SK-N-SH treated with all-trans-retinoic acid at 6 μM for 48 hours (cell line): ENCODE data around the gene KIFBP.

Source experiments
- ATAC-seq: fragments of 200-7000 bp; cut with Tn5 transposase; 3 replicates; pipeline ENCODE4 v1.9.1; 2020; ENCODE audit warnings: mild to moderate bottlenecking, moderate library complexity
- ARNTL ChIP-seq: fragments of 450-650 bp; formaldehyde crosslinking; IDR thresholded peaks from 2 replicates; pipeline ENCODE4 v1.5.0; 2020; ENCODE audit warnings: low read depth, mild to moderate bottlenecking, moderate library complexity, borderline replicate concordance
- ESRRG ChIP-seq: fragments of 250-450 bp; sonication (Bioruptor Pico); IDR thresholded peaks from 2 replicates; pipeline ENCODE4 v1.6.1; 2021; ENCODE audit warnings: mild to moderate bottlenecking
- OSR1 ChIP-seq: fragments of 250-450 bp; sonication (Bioruptor Pico); IDR thresholded peaks from 2 replicates; pipeline ENCODE4 v1.8.0; 2022; ENCODE audit warnings: moderate library complexity, mild to moderate bottlenecking, inconsistent platforms
- PPARA ChIP-seq: fragments of 250-450 bp; sonication (Bioruptor Pico); IDR thresholded peaks from 2 replicates; pipeline ENCODE4 v1.5.0; 2020; ENCODE audit warnings: mild to moderate bottlenecking, borderline replicate concordance
- RARB ChIP-seq: fragments of 250-450 bp; sonication (Bioruptor Pico); IDR thresholded peaks from 2 replicates; pipeline ENCODE4 v1.8.0; 2021; ENCODE audit warnings: mild to moderate bottlenecking, moderate library complexity
- SNAI2 ChIP-seq: fragments of 250-450 bp; sonication (Bioruptor Pico); IDR thresholded peaks from 2 replicates; pipeline ENCODE4 v1.5.0; 2020; ENCODE audit warnings: mild to moderate bottlenecking, moderate library complexity
- TCF4 ChIP-seq: fragments of 250-450 bp; sonication (Bioruptor Pico); IDR thresholded peaks from 2 replicates; pipeline ENCODE4 v1.8.0; 2021; ENCODE audit warnings: mild to moderate bottlenecking, moderate library complexity, borderline replicate concordance
- ZFP3 ChIP-seq: fragments of 250-450 bp; sonication (Bioruptor Pico); IDR thresholded peaks from 2 replicates; pipeline ENCODE4 v1.5.0; 2020; ENCODE audit warnings: mild to moderate bottlenecking, moderate library complexity
- ZFP30 ChIP-seq: fragments of 450-650 bp; formaldehyde crosslinking; IDR thresholded peaks from 2 replicates; pipeline ENCODE4 v1.5.0; 2022; ENCODE audit warnings: mild to moderate bottlenecking, moderate library complexity
- ZNF565 ChIP-seq: fragments of 450-650 bp; formaldehyde crosslinking; conservative IDR thresholded peaks from 2 replicates; pipeline ENCODE4 v1.5.0; 2020; ENCODE audit warnings: low read depth, mild to moderate bottlenecking, moderate library complexity
- ZNF70 ChIP-seq: fragments of 450-650 bp; formaldehyde crosslinking; IDR thresholded peaks from 2 replicates; pipeline ENCODE4 v1.5.0; 2020; ENCODE audit warnings: mild to moderate bottlenecking, moderate library complexity
- ZNF8 ChIP-seq: fragments of 450-650 bp; formaldehyde crosslinking; IDR thresholded peaks from 2 replicates; pipeline ENCODE4 v1.5.0; 2020; ENCODE audit warnings: mild to moderate bottlenecking, moderate library complexity
- TF ChIP-seq, protein P1 (sequence below): fragments of 250-450 bp; sonication (Bioruptor Pico); IDR thresholded peaks from 2 replicates; pipeline ENCODE4 v1.5.1; 2020; ENCODE audit warnings: low read depth, mild to moderate bottlenecking, moderate library complexity
- TF ChIP-seq, protein P2 (sequence below): fragments of 250-450 bp; sonication (Bioruptor Pico); IDR thresholded peaks from 2 replicates; pipeline ENCODE4 v1.8.0; 2021; ENCODE audit warnings: low read depth, mild to moderate bottlenecking, moderate library complexity, borderline replicate concordance
- TF ChIP-seq, protein P3 (sequence below): fragments of 250-450 bp; sonication (Bioruptor Pico); IDR thresholded peaks from 2 replicates; pipeline ENCODE4 v1.5.1; 2021; ENCODE audit warnings: mild to moderate bottlenecking, moderate library complexity
- TF ChIP-seq, protein P4 (sequence below): fragments of 250-450 bp; sonication (Bioruptor Pico); IDR thresholded peaks from 2 replicates; pipeline ENCODE4 v1.5.0; 2020; ENCODE audit warnings: mild to moderate bottlenecking, moderate library complexity
- TF ChIP-seq, protein P5 (sequence below): fragments of 250-450 bp; sonication (Bioruptor Pico); IDR thresholded peaks from 2 replicates; pipeline ENCODE4 v1.8.0; 2020; ENCODE audit warnings: mild to moderate bottlenecking, moderate library complexity, borderline replicate concordance

KIFBP gene

DNA sequence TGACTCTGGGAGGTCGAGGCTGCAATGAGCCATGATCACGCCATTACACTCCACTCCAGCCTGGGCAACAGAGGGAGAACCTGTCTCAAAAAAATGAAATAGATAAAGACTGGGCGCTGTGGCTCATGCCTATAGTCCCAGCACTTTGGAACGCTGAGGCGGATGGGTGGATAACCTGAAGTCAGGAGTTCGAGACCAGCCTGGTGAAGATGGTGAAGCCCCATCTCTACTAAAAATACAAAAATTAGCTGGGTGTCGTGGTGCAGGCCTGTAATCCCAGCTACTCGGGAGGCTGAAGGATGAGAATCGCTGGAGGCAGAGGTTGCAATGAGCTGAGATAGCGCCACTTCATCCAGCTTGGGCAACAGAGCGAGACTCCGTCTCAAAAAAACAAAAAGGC, 33.7 kb upstream of the KIFBP start:
- ATAC-seq, result no peak
- no peak for TF ChIP-seq ZFP30 (CRISPR knock-in tag)
- no peak for TF ChIP-seq OSR1 (CRISPR knock-in tag)
- TF ChIP-seq, protein P1, sequence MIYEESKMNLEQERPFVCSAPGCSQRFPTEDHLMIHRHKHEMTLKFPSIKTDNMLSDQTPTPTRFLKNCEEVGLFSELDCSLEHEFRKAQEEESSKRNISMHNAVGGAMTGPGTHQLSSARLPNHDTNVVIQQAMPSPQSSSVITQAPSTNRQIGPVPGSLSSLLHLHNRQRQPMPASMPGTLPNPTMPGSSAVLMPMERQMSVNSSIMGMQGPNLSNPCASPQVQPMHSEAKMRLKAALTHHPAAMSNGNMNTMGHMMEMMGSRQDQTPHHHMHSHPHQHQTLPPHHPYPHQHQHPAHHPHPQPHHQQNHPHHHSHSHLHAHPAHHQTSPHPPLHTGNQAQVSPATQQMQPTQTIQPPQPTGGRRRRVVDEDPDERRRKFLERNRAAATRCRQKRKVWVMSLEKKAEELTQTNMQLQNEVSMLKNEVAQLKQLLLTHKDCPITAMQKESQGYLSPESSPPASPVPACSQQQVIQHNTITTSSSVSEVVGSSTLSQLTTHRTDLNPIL, result no peak
- no peak for TF ChIP-seq ZNF565 (CRISPR knock-in tag)

DNA sequence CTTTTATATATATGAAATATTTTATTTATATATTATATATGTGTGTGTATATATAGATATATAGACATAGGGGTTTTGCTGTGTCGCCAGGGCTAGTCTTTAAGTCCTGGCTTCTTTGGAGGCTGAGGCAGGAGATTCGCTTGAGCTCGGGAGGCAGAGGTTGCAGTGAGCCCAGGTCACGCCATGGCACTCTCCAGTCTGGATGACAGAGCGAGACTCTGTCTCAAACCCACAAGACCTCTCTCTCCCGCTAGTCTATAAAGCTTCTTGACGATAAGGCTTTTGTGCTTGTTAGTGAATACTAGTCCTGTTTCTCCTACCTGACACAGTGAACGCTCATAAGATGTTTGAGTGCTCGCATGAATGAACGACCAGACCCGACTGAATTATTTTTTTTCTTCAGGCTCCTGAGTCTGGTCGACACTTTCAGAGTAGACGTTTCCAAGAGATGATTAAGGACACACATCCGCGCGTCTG, 33.2 kb upstream of the KIFBP start:
- peak; percentile 12 for ATAC-seq
- no peak for TF ChIP-seq ZNF70 (CRISPR knock-in tag)

DNA sequence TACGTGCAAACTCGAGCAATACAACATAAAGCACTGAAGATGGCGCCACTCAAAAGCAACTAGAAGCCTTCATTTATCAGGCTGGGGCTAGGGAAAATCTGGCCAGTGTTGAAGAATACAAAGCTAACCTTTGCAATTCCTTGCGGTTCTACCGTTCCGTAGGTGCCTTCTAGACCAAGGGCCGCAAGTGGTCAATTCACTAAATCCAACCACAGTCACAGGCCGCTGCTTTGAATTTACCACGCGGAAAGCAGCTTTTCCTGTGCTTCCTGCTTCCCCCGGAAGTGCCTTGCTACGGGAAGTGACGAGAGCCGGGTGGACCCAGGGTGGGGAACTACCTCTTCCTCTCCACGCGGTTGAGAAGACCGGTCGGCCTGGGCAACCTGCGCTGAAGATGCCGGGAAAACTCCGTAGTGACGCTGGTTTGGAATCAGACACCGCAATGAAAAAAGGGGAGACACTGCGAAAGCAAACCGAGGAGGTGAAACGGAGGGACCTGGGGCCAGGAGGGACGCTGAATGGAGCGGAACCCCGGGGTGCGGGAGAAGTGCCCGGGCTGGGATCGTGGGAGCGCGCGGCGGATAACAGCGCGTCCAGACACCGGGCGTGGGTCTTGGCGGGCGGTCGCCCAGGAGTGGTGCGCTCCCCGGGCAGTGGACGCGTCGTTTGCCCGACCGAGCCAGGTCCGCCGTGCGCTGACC, 32.6 kb upstream of the KIFBP start, which contains the start of gene DDX21:
DDX21 (plus strand) TSS at position 339 of the 701 bp plus-strand sequence; CDS start at position 395, 56 bp downstream.
- ATAC-seq, result peak; percentile 94
- TF ChIP-seq ESRRG (CRISPR knock-in tag) (0 out of 2 replicates have a peak, but pooled peaks have one; percentile 22), TCF4 (CRISPR knock-in tag) (no peak; the same call in 1 of the 2 replicates), ZFP3 (CRISPR knock-in tag) (peak; percentile 24; the same call in 1 of the 2 replicates), ARNTL (CRISPR knock-in tag) (no peak)
- TF ChIP-seq, all 23 proteins: peak for 2

DNA sequence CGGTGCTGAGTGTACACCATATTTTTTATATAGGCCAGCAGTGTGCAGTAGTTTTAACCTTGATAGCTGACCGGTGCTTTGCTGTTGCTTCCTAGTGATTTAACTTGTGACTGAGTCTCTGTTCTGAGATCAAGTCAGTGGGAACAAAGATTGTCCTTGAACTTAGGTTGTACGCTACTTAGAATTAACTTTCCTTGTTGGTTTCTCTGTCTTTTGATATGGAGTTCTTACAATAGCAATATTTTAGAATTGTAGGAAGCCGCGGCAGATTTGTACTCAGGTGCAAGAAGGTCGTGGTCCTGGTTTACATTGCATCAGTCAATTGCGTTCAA, 31.4 kb upstream of the KIFBP start:
- TF ChIP-seq, protein P2, sequence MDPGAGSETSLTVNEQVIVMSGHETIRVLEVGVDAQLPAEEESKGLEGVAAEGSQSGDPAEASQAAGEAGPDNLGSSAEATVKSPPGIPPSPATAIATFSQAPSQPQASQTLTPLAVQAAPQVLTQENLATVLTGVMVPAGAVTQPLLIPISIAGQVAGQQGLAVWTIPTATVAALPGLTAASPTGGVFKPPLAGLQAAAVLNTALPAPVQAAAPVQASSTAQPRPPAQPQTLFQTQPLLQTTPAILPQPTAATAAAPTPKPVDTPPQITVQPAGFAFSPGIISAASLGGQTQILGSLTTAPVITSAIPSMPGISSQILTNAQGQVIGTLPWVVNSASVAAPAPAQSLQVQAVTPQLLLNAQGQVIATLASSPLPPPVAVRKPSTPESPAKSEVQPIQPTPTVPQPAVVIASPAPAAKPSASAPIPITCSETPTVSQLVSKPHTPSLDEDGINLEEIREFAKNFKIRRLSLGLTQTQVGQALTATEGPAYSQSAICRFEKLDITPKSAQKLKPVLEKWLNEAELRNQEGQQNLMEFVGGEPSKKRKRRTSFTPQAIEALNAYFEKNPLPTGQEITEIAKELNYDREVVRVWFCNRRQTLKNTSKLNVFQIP (CRISPR knock-in tag), result no peak
- TF ChIP-seq ZFP3 (CRISPR knock-in tag) (no peak), PPARA (CRISPR knock-in tag) (no peak), RARB (no peak), SNAI2 (CRISPR knock-in tag) (no peak), ZNF565 (CRISPR knock-in tag) (no peak), ZNF8 (CRISPR knock-in tag) (no peak), ARNTL (CRISPR knock-in tag) (no peak)
- TF ChIP-seq, protein P3, sequence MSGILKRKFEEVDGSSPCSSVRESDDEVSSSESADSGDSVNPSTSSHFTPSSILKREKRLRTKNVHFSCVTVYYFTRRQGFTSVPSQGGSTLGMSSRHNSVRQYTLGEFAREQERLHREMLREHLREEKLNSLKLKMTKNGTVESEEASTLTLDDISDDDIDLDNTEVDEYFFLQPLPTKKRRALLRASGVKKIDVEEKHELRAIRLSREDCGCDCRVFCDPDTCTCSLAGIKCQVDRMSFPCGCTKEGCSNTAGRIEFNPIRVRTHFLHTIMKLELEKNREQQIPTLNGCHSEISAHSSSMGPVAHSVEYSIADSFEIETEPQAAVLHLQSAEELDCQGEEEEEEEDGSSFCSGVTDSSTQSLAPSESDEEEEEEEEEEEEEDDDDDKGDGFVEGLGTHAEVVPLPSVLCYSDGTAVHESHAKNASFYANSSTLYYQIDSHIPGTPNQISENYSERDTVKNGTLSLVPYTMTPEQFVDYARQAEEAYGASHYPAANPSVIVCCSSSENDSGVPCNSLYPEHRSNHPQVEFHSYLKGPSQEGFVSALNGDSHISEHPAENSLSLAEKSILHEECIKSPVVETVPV, result no peak
- TF ChIP-seq, protein P4, sequence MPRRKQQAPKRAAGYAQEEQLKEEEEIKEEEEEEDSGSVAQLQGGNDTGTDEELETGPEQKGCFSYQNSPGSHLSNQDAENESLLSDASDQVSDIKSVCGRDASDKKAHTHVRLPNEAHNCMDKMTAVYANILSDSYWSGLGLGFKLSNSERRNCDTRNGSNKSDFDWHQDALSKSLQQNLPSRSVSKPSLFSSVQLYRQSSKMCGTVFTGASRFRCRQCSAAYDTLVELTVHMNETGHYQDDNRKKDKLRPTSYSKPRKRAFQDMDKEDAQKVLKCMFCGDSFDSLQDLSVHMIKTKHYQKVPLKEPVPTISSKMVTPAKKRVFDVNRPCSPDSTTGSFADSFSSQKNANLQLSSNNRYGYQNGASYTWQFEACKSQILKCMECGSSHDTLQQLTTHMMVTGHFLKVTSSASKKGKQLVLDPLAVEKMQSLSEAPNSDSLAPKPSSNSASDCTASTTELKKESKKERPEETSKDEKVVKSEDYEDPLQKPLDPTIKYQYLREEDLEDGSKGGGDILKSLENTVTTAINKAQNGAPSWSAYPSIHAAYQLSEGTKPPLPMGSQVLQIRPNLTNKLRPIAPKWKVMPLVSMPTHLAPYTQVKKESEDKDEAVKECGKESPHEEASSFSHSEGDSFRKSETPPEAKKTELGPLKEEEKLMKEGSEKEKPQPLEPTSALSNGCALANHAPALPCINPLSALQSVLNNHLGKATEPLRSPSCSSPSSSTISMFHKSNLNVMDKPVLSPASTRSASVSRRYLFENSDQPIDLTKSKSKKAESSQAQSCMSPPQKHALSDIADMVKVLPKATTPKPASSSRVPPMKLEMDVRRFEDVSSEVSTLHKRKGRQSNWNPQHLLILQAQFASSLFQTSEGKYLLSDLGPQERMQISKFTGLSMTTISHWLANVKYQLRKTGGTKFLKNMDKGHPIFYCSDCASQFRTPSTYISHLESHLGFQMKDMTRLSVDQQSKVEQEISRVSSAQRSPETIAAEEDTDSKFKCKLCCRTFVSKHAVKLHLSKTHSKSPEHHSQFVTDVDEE (CRISPR knock-in tag), result no peak
- TF ChIP-seq, protein P5, sequence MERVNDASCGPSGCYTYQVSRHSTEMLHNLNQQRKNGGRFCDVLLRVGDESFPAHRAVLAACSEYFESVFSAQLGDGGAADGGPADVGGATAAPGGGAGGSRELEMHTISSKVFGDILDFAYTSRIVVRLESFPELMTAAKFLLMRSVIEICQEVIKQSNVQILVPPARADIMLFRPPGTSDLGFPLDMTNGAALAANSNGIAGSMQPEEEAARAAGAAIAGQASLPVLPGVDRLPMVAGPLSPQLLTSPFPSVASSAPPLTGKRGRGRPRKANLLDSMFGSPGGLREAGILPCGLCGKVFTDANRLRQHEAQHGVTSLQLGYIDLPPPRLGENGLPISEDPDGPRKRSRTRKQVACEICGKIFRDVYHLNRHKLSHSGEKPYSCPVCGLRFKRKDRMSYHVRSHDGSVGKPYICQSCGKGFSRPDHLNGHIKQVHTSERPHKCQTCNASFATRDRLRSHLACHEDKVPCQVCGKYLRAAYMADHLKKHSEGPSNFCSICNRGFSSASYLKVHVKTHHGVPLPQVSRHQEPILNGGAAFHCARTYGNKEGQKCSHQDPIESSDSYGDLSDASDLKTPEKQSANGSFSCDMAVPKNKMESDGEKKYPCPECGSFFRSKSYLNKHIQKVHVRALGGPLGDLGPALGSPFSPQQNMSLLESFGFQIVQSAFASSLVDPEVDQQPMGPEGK (CRISPR knock-in tag), result no peak
- TF ChIP-seq, protein P1, result no peak

More for the DNA sequence above, 31.4 kb upstream of the KIFBP start:
- no peak for ATAC-seq
